ENCODE measurements around the gene CHIA.
"Not testable (repeated sequence)": the region's sequence is repeated elsewhere in the genome, so short reads cannot be mapped to it uniquely, and the experiment has no call there.

The CHIA gene

GRCh38 chr1:111332190-111332589 lies 41.5 kb downstream of the CHIA start:
- H3K36me3 Mint-ChIP-seq, result peaks cover 30% of the 10 kb centered on the region
- no peaks in the 10 kb centered on the region for H3K27me3 Mint-ChIP-seq
- H3K4me3 Mint-ChIP-seq, result no peak overlapping the region
- H3K27ac Mint-ChIP-seq, result no peak overlapping the region
- H3K9me3 Mint-ChIP-seq, result peaks cover 16% of the 10 kb centered on the region
- peaks cover 10% of the 10 kb centered on the region for H3K4me1 Mint-ChIP-seq

DNA sequence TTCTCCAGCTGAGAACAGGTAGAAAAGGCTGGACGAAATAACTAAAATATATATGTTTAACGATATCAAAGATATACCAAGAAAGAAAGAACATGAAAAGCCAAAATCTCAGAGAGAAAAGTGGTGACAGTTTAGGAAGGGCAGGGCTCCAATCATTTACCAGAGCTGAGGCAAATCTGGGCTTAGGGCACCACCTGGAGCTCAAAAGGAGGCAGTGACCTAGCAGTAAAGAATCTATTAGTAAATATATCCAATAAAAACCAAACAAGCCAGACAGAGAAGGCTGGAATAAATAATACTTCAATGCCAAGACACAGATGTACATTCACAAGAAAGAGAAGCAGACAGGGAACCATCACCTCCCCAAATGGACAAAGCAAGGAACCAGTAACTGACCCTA lies 43.5 kb downstream of the CHIA start:
- H3K36me3 Mint-ChIP-seq, result peaks cover 18% of the 10 kb centered on the region
- peak overlapping the region; percentile 20 for H3K27ac Mint-ChIP-seq
- no peaks in the 10 kb centered on the region for H3K27me3 Mint-ChIP-seq
- no peak overlapping the region for H3K4me3 Mint-ChIP-seq
- H3K4me1 Mint-ChIP-seq, result peaks cover 10% of the 10 kb centered on the region
- peaks cover 2% of the 10 kb centered on the region for H3K9me3 Mint-ChIP-seq

DNA sequence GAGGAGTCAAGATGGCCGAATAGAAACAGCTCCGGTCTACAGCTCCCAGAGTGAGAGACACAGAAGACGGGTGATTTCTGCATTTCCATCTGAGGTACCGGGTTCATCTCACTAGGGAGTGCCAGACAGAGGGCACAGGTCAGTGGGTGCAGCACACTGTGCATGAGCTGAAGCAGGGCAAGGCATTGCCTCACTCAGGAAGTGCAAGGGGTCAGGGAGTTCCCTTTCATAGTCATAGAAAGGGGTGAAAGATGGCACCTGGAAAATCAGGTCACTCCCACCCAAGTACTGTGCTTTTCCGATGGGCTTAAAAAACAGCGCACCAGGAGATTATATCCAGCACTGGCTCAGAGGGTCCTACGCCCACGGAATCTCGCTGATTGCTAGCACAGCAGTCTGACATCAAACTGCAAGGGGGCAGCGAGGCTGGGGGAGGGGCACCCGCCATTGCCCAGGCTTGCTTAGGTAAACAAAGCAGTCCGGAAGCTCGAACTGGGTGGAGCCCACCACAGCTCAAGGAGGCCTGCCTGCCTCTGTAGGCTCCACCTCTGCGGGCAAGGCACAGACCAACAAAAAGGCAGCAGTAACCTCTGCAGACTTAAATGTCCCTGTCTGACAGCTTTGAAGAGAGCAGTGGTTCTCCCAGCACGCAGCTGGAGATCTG lies 44.7 kb downstream of the CHIA start:
- H3K27me3 Mint-ChIP-seq, H3K27ac Mint-ChIP-seq, H3K9me3 Mint-ChIP-seq, H3K4me3 Mint-ChIP-seq: not testable (repeated sequence)
- H3K36me3 Mint-ChIP-seq, result peaks cover 12% of the 10 kb centered on the region
- H3K4me1 Mint-ChIP-seq, result peaks cover 10% of the 10 kb centered on the region

DNA sequence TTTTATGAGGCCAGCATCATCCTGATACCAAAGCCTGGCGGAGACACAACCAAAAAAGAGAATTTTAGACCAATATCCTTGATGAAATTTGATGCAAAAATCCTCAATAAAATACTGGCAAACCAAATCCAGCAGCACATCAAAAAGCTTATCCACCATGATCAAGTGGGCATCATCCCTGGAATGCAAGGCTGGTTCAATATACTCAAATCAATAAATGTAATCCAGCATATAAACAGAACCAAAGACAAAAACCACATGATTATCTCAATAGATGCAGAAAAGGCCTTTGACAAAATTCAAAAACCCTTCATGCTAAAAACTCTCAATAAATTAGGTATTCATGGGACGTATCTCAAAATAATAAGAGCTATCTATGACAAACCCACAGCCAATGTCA lies 48.2 kb downstream of the CHIA start:
- not testable (repeated sequence) for H3K27me3 Mint-ChIP-seq, H3K36me3 Mint-ChIP-seq, H3K27ac Mint-ChIP-seq, H3K4me1 Mint-ChIP-seq, H3K4me3 Mint-ChIP-seq, H3K9me3 Mint-ChIP-seq

- no peaks in the 10 kb centered on the region for H3K27me3 Mint-ChIP-seq
- H3K36me3 Mint-ChIP-seq, result no peaks in the 10 kb centered on the region
- H3K9me3 Mint-ChIP-seq, result no peaks in the 10 kb centered on the region
- peaks cover 19% of the 10 kb centered on the region for H3K4me1 Mint-ChIP-seq
- H3K4me3 Mint-ChIP-seq, result peak overlapping the region; percentile 89
- peak overlapping the region; percentile 4 for H3K27ac Mint-ChIP-seq
Observed at GRCh38 chr1:111346089-111346885, 55.6 kb downstream of the CHIA start.

- H3K9me3 Mint-ChIP-seq, result no peaks in the 10 kb centered on the region
- H3K27me3 Mint-ChIP-seq, result no peaks in the 10 kb centered on the region
- H3K4me1 Mint-ChIP-seq, result peaks cover 19% of the 10 kb centered on the region
- H3K27ac Mint-ChIP-seq, result peak overlapping the region; percentile 4
- no peaks in the 10 kb centered on the region for H3K36me3 Mint-ChIP-seq
- peak overlapping the region; percentile 89 for H3K4me3 Mint-ChIP-seq
Observed at GRCh38 chr1:111347026-111347425, 56.4 kb downstream of the CHIA start.

DNA sequence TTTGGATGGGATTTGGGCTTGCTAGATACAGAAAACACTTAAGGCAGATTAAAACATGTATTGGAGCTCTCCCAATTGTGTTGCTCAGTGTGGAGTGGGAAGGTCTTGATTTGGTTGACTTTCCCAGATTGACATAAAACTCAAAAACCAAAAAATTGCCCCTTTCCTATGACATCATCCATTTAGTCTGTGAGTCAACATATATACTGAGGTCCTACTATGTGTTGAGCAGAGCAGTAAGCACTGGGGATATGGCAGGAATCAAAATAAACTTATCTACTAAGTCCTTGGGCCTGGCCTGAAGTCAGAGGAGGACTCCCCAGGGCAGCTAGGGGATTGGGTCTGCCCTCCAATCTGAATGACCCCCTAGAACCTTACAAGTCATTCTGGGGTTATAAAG lies 61.0 kb downstream of the CHIA start:
- H3K27ac Mint-ChIP-seq, result no peak overlapping the region
- H3K4me3 Mint-ChIP-seq, result no peak overlapping the region
- no peaks in the 10 kb centered on the region for H3K36me3 Mint-ChIP-seq
- no peaks in the 10 kb centered on the region for H3K9me3 Mint-ChIP-seq
- H3K27me3 Mint-ChIP-seq, result no peaks in the 10 kb centered on the region
- H3K4me1 Mint-ChIP-seq, result peaks cover 29% of the 10 kb centered on the region

GRCh38 chr1:111354584-111354983 lies 63.9 kb downstream of the CHIA start:
- Mint-ChIP-seq H3K4me3 (peak overlapping the region; percentile 41), H3K27ac (no peak overlapping the region), H3K4me1 (peaks cover 19% of the 10 kb centered on the region), H3K9me3 (no peaks in the 10 kb centered on the region), H3K36me3 (no peaks in the 10 kb centered on the region), H3K27me3 (no peaks in the 10 kb centered on the region)

GRCh38 chr1:111358964-111359363 lies 68.3 kb downstream of the CHIA start:
- Mint-ChIP-seq H3K27me3 (no peaks in the 10 kb centered on the region), H3K4me1 (peaks cover 19% of the 10 kb centered on the region), H3K9me3 (no peaks in the 10 kb centered on the region), H3K4me3 (no peak overlapping the region), H3K36me3 (no peaks in the 10 kb centered on the region), H3K27ac (no peak overlapping the region)

GRCh38 chr1:111359376-111359775 lies 68.7 kb downstream of the CHIA start:
- Mint-ChIP-seq H3K4me3 (no peak overlapping the region), H3K36me3 (no peaks in the 10 kb centered on the region), H3K27ac (no peak overlapping the region), H3K27me3 (no peaks in the 10 kb centered on the region), H3K9me3 (no peaks in the 10 kb centered on the region), H3K4me1 (peaks cover 17% of the 10 kb centered on the region)

- not testable (repeated sequence) for H3K4me1 Mint-ChIP-seq, H3K36me3 Mint-ChIP-seq, H3K27me3 Mint-ChIP-seq, H3K27ac Mint-ChIP-seq, H3K4me3 Mint-ChIP-seq, H3K9me3 Mint-ChIP-seq
Observed at GRCh38 chr1:111360257-111360656, 69.6 kb downstream of the CHIA start.

DNA sequence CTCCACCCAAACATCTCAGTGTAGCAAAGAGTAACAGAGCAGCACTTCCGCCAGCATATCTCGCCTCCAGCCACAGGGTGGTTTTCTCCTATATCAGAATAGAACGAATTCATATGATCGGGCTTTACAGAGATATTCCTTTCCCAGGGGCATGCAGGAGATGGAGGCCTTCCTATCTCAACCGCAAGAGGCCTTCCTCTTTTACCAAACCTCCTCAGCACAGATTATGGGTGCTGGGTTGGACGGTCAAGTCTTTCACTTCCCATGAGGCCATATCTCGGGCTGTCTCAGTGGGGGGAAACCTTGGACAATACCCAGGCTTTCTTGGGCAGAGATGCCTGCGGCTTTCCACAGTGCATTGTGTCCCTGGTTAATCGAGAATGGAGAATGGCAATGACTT lies 71.1 kb downstream of the CHIA start:
- no peaks in the 10 kb centered on the region for H3K36me3 Mint-ChIP-seq
- no peaks in the 10 kb centered on the region for H3K4me1 Mint-ChIP-seq
- no peak overlapping the region for H3K27ac Mint-ChIP-seq
- no peak overlapping the region for H3K4me3 Mint-ChIP-seq
- H3K9me3 Mint-ChIP-seq, result no peaks in the 10 kb centered on the region
- peaks cover 9% of the 10 kb centered on the region for H3K27me3 Mint-ChIP-seq

DNA sequence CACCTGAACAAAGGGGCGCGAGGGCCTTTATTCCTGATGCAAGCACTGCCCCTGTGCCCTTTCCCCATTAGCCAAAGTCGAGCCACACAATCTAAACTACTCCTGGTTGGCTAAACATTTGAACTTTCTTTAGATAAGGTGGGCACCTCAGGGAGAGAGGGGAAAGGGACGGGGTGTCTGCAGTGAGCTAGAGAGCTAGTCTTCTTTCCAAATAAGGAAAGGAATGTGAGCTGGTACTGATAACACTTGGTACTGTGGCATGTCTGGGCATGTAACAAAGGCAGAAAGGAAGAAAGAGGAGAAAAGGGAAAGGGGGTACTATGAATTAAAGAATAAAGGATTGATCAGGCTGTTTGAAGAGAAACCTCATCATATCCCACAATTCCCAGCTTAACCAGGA lies 74.0 kb downstream of the CHIA start:
- Mint-ChIP-seq H3K36me3 (no peaks in the 10 kb centered on the region), H3K4me1 (no peaks in the 10 kb centered on the region), H3K27me3 (peaks cover 14% of the 10 kb centered on the region), H3K9me3 (no peaks in the 10 kb centered on the region), H3K27ac (no peak overlapping the region), H3K4me3 (no peak overlapping the region)

DNA sequence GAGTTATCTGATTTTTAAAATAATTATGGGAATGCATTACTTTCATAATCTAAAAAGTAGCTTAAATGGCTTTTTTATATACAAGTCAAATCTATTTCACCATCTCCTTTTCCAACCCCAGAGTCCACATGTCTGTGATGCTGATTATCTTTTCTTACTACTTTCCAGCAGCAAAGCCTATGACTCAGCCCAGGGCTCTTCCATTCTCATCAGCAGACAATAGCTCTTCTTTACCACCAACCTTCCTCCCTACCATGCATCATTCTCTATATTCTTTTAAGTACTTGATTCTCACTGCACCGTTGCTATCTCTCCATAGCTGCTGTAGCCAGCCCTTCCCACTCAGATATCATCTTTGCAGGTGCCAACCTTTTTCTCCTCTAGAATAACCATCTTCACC lies 75.6 kb downstream of the CHIA start:
- no peak overlapping the region for H3K27ac Mint-ChIP-seq
- no peak overlapping the region for H3K4me3 Mint-ChIP-seq
- H3K4me1 Mint-ChIP-seq, result no peaks in the 10 kb centered on the region
- H3K27me3 Mint-ChIP-seq, result peaks cover 15% of the 10 kb centered on the region
- no peaks in the 10 kb centered on the region for H3K9me3 Mint-ChIP-seq
- H3K36me3 Mint-ChIP-seq, result no peaks in the 10 kb centered on the region

DNA sequence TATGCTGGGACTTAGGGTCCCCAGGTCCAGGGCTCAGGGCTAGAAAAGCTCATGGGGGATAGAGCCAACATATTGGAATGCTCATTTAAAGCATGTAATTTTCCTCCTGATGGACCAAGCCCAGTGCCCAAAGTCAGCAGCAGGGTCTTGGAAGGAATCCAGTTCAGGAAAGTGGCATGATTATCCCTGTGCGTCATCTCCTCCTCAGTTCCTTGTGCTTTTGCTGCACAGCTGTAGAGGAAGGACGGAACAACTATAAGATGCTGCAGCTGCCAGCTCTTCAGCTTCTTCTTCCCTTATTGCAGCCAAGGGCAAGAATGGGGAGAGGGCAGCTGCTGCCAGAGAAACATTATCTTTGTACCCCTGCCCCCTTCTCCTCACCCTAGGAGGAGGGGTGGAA lies 78.5 kb downstream of the CHIA start:
- Mint-ChIP-seq H3K27ac (no peak overlapping the region), H3K4me1 (no peaks in the 10 kb centered on the region), H3K4me3 (no peak overlapping the region), H3K36me3 (no peaks in the 10 kb centered on the region), H3K9me3 (no peaks in the 10 kb centered on the region), H3K27me3 (peaks cover 15% of the 10 kb centered on the region)

DNA sequence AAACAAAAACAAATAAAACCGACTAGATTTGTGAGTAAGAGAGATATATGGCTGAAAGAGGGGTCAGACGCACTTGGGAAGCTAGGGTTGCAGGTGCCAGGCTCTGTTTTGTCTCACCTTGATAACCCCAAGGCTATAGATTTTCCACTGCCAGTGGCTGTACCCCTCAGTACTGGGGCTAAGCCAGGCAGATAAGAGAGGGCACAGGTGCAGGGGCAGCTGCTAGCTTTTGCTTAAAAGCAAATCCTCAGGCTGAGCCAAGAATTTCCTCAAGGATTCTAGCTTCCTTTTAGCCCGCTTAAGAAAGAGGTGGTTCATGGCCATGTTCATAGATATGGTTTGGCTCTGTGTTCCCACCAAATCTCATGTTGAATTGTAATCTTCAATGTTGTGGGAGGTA lies 79.0 kb downstream of the CHIA start:
- H3K4me3 Mint-ChIP-seq, result no peak overlapping the region
- peaks cover 16% of the 10 kb centered on the region for H3K27me3 Mint-ChIP-seq
- no peaks in the 10 kb centered on the region for H3K36me3 Mint-ChIP-seq
- no peaks in the 10 kb centered on the region for H3K9me3 Mint-ChIP-seq
- H3K4me1 Mint-ChIP-seq, result no peaks in the 10 kb centered on the region
- H3K27ac Mint-ChIP-seq, result no peak overlapping the region

Measured in activated naive CD4-positive, alpha-beta T cell treated with anti-CD3 and anti-CD28 coated beads, Interleukin-2, amount 50 U/mL, for 24 hours (primary cell).